ENCODE results near the gene SPATA46. TPM values are rescaled to one million over a fixed set of nuclear protein-coding genes. Genes with fewer than 3 reads are reported as not detected.
A peak's percentile ranks its signal among the peaks of the same experiment; 100 is the strongest.

Gene SPATA46
- total RNA-seq, 1 experiment from 2014 or later = not detected

GRCh38 chr1:162324396-162324795, 52.3 kb downstream of the SPATA46 start:
- no peak for DNase-seq
- BruUV-seq (replicated peaks) = no TSS peak
- CTCF ChIA-PET = no interaction called here
- TF ChIP-seq CTCF (IDR thresholded peaks at IDR 0.05; ENCODE audit: unreplicated experiment) = no peak
- Mint-ChIP-seq H3K4me3 (ENCODE audit: low read depth, unreplicated experiment) (no peak overlapping the region), H3K9me3 (ENCODE audit: low read depth, unreplicated experiment) (no peaks in the 10 kb centered on the region), H3K4me1 (ENCODE audit: low read depth, unreplicated experiment) (peaks cover 19% of the 10 kb centered on the region), H3K27me3 (ENCODE audit: unreplicated experiment) (no peaks in the 10 kb centered on the region), H3K27ac (ENCODE audit: unreplicated experiment) (no peak overlapping the region), H3K36me3 (ENCODE audit: insufficient read depth, unreplicated experiment) (no peaks in the 10 kb centered on the region)
- intact Hi-C loops (cut with micrococcal nuclease; ENCODE audit: unreplicated experiment) = no loop called here

Small RNA genes lying within 50 kb of the gene (microRNA-seq; reads per million reads assigned to microRNA genes)
- 24.6 reads per million, percentile 47 among the genes with 10 or more reads in this experiment for gene MIR556

Other genes starting within 250 kb of the SPATA46 start
- gene C1orf226, start 4.9 kb upstream of the SPATA46 start, total RNA-seq (2022) = 10.5 and 14.1 TPM in 2 replicates
- gene SH2D1B, start 35.3 kb upstream of the SPATA46 start, total RNA-seq (2022) = not detected in 2 replicates
- gene UHMK1, start 121.0 kb upstream of the SPATA46 start, total RNA-seq (2022) = 87.8 and 98.1 TPM in 2 replicates
- 40.8 and 47.2 TPM in 2 replicates for gene UAP1, start 184.9 kb upstream of the SPATA46 start, total RNA-seq (2022)